ENCODE measurements around the gene ZC3H14. TPM values are rescaled to one million over a fixed set of nuclear protein-coding genes. Genes with fewer than 3 reads are reported as not detected.

ZC3H14 gene
- total RNA-seq, 2 donors from 2014 or later, result 52.6 to 54.3 TPM

GRCh38 chr14:88553886-88554456 lies 8.9 kb upstream of the ZC3H14 start:
- Histone ChIP-seq H3K4me3 (peak overlapping the region; percentile 64), H3K36me3 (no peaks in the 10 kb centered on the region), H3K4me1 (no peaks in the 10 kb centered on the region), H3K9me3 (no peaks in the 10 kb centered on the region), H3K27ac (peak overlapping the region; percentile 76), H3K27me3 (no peaks in the 10 kb centered on the region), H3K9ac (ENCODE audit: low read depth in 2 of 2, low read length in 2 of 2) (peak overlapping the region; percentile 79 to 86)
- TF ChIP-seq, protein P1, sequence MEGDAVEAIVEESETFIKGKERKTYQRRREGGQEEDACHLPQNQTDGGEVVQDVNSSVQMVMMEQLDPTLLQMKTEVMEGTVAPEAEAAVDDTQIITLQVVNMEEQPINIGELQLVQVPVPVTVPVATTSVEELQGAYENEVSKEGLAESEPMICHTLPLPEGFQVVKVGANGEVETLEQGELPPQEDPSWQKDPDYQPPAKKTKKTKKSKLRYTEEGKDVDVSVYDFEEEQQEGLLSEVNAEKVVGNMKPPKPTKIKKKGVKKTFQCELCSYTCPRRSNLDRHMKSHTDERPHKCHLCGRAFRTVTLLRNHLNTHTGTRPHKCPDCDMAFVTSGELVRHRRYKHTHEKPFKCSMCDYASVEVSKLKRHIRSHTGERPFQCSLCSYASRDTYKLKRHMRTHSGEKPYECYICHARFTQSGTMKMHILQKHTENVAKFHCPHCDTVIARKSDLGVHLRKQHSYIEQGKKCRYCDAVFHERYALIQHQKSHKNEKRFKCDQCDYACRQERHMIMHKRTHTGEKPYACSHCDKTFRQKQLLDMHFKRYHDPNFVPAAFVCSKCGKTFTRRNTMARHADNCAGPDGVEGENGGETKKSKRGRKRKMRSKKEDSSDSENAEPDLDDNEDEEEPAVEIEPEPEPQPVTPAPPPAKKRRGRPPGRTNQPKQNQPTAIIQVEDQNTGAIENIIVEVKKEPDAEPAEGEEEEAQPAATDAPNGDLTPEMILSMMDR (IDR thresholded peaks at IDR 0.05), result no peak
- intact Hi-C loops (cut with DNase I), result no loop called here
- no peak for DNase-seq

DNA sequence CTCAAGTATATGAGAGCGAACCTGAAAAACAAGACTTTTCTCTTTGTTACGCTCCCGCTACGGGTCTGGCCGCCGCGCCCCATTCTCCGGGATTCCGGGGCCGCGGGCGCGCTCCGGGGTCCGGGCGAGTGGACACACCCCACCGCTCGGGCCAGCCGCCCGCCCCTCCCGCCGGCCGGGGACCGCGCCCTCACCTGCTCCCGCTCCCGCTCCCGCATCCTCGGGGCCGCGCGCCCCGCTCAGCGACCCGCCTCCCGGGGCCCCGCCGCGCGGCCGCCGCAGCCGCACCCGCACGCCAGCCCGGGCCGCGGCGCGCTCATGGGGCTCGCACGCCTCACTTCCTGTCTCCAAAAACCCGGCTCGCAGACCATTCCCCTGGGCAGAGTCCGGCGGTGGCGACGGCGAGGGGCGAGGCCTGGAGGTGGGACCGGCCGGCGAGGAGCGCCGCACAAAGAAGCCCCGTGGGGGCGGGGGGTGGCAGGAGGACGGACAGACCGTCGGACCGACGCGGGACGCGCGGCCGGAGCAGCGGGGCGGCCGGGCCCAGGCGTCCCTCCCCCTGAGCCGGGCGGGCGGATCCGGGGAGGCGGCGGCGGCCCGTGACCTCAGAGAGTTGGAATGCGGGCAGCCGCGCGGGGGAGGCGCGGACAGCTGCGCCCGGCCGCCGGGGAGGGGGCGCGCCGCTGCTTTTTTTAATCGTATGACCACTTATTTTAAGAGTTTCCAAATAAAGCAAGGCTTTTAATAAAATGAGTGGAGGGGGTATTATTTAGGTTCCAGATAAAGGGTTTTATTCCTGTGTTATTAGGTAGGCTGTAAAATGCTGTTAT lies 8.2 kb upstream of the ZC3H14 start, which contains the start of gene PTPN21:
TSS of gene PTPN21 (minus strand) at position 551 of the 830 bp plus-strand sequence. CDS start 4,590 bp downstream, outside the sequence.
- peak within 1 kb of the TSS; percentile 64 for H3K4me3 ChIP-seq
- H3K9me3 ChIP-seq, result no peaks in the 10 kb centered on the region
- no peaks in the 10 kb centered on the region for H3K27me3 ChIP-seq
- peak within 1 kb of the TSS; percentile 79 to 86 for H3K9ac ChIP-seq (ENCODE audit: low read depth in 2 of 2, low read length in 2 of 2)
- peak within 1 kb of the TSS; percentile 76 for H3K27ac ChIP-seq
- no peaks in the 10 kb centered on the region for H3K4me1 ChIP-seq
- DNase-seq, result peak; percentile 79
- intact Hi-C loops (cut with DNase I), result loop anchor here (5.0 kb wide), 1 partner anchor 62 kb away; no protein-coding TSS in a partner anchor
- no peaks in the 10 kb centered on the region for H3K36me3 ChIP-seq
- TF ChIP-seq, protein P1 (IDR thresholded peaks at IDR 0.05), result no peak

DNA sequence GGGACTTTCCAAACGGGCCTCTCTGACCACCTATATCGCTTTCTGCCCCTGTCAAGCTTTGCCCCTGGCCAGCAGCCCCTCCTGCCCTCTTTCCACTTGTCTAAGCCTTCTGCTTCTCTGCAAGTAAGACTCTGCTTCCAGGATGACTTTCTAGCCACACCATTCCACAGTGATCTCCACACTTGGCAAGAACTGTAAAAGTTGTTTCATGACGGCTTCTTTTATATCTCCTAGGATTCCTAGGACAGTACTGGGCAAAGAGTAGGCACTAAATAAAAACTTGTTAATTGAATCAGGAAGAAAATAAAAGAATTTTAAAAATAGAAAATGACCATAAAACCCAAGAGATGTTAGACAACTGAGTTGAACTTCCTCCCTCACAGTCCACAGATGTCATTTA lies 6.3 kb upstream of the ZC3H14 start:
- Histone ChIP-seq H3K36me3 (no peaks in the 10 kb centered on the region), H3K4me1 (no peaks in the 10 kb centered on the region), H3K4me3 (no peak overlapping the region), H3K9me3 (no peaks in the 10 kb centered on the region), H3K27me3 (no peaks in the 10 kb centered on the region), H3K27ac (no peak overlapping the region), H3K9ac (ENCODE audit: low read depth in 2 of 2, low read length in 2 of 2) (no peak overlapping the region)
- TF ChIP-seq, protein P1 (IDR thresholded peaks at IDR 0.05), result no peak
- DNase-seq, result no peak
- intact Hi-C loops (cut with DNase I), result loop anchor here (5.0 kb wide), 1 partner anchor 64 kb away; no protein-coding TSS in a partner anchor

DNA sequence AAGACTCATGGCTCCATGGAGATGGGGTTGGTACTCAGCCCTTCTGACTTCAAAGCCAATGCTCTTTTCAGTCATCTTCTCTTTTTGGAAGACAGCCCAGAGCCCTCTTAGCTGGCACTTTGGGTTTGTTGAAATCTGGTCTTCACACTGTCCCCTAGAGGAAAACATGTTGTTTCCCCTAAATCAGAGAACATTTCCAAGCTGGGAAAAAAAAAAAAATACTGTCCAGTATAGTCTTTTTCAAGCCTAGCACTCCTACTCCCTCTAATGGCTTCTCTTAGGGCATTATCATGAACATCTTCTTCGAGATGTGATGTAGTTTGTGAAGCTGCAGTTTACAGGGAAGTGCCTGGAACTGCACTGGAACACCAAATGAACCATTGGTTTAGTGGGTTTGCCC lies 3.0 kb upstream of the ZC3H14 start:
- H3K4me1 ChIP-seq, result no peaks in the 10 kb centered on the region
- H3K9ac ChIP-seq (ENCODE audit: low read depth in 2 of 2, low read length in 2 of 2), result no peak overlapping the region
- intact Hi-C loops (cut with DNase I), result loop anchor here (5.0 kb wide), 1 partner anchor 68 kb away; no protein-coding TSS in a partner anchor

DNA sequence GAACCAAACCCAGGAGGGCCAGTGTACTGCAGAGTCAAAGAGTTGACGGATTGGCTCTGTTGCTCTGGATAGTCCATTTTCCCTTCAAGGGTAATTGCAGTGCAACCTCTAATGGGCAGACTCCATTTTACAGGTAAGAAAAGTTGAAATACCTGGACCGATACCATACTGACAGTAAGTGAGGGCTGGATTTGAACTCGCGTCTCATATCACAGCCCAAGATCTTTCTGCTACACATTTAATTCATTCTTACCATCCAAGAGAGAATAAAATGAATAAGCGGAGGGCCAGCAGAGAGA lies 356 bp upstream of the ZC3H14 start:
- no peak for DNase-seq
- no peaks in the 10 kb centered on the region for H3K9me3 ChIP-seq
- intact Hi-C loops (cut with DNase I), result no loop called here
- no peaks in the 10 kb centered on the region for H3K27me3 ChIP-seq
- H3K36me3 ChIP-seq, result no peaks in the 10 kb centered on the region
- H3K4me3 ChIP-seq, result peak overlapping the region; percentile 77
- H3K4me1 ChIP-seq, result no peaks in the 10 kb centered on the region
- TF ChIP-seq, protein P1 (IDR thresholded peaks at IDR 0.05), result no peak
- peak overlapping the region; percentile 31 to 77 for H3K9ac ChIP-seq (ENCODE audit: low read depth in 2 of 2, low read length in 2 of 2)
- H3K27ac ChIP-seq, result peak overlapping the region; percentile 87

More for the DNA sequence above, 3.0 kb upstream of the ZC3H14 start:
- Histone ChIP-seq H3K27me3 (no peaks in the 10 kb centered on the region), H3K27ac (no peak overlapping the region), H3K9me3 (no peaks in the 10 kb centered on the region), H3K36me3 (no peaks in the 10 kb centered on the region), H3K4me3 (no peak overlapping the region)
- TF ChIP-seq, protein P1 (IDR thresholded peaks at IDR 0.05), result no peak
- no peak for DNase-seq
